ENCODE data around the gene DTNBP1. TPM values are rescaled to one million over a fixed set of nuclear protein-coding genes. Genes with fewer than 3 reads are reported as not detected.

Gene DTNBP1
- total and polyA plus RNA-seq, 5 experiments from 2014 or later, result 23.1 to 41.5 (median 32.5) TPM

DNA sequence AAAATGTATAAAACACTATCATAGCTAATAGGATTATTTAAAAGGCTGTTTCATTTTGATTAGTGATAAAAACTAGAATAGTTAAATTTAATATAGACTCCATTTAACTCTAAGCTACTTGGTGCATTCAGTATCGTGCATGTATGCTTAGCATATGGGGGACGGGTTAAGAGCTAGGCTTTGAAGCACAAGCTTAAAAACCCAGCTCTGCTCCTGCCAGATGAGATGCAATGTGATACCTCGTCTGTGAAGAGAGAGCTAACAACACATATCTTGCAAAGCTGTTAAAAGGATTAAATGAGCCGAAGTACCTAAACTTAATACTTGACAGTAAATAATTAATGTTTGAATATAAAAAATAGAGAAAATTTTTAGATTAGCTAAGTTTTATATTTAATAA is 42.2 kb downstream of the DTNBP1 start:
- peaks cover 0 to 25% (median 0%) of the 10 kb centered on the region in 3 donors for H3K36me3 Mint-ChIP-seq
- no peak overlapping the region for H3K4me3 Mint-ChIP-seq
- H3K4me1 Mint-ChIP-seq, result peaks cover 10 to 58% (median 35%) of the 10 kb centered on the region in 4 donors
- POLR2A ChIA-PET, result interaction anchor here (0.7 kb wide), 1 partner anchor 11 kb away, joined by 3 read pairs; no protein-coding TSS in a partner anchor
- H3K27ac Mint-ChIP-seq, result no peak overlapping the region
- DNase-seq (no peak), ATAC-seq (no peak)
- peaks cover 0 to 6% (median 0%) of the 10 kb centered on the region in 9 donors for H3K9me3 Mint-ChIP-seq
- no peaks in the 10 kb centered on the region for H3K27me3 Mint-ChIP-seq

DNA sequence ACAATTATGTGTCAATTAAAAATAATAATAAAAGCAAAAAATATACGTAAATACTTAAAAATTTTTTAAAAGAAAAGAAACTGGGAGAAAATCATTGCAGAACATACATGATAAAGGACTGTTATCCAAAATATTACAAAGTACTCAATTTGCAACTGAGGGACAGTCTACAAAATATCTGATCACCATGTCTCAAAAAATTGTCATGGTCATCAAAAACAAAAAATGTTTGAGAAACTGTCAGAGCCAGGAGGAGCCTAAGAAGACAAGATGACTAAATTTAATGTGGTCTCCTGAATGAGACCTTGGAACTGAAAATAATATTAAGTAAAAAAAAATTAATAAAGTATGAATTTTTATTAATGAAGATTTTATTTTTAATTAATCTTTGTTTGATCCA is 43.5 kb downstream of the DTNBP1 start:
- Mint-ChIP-seq H3K4me1 (peaks cover 9 to 59% (median 35%) of the 10 kb centered on the region in 4 donors), H3K27me3 (no peaks in the 10 kb centered on the region), H3K27ac (no peak overlapping the region), H3K36me3 (peaks cover 3 to 28% (median 7%) of the 10 kb centered on the region in 3 donors), H3K9me3 (peaks cover 0 to 6% (median 0%) of the 10 kb centered on the region in 9 donors), H3K4me3 (no peak overlapping the region)
- no peak for ATAC-seq
- POLR2A ChIA-PET, result no interaction called here
- DNase-seq, result no peak

DNA sequence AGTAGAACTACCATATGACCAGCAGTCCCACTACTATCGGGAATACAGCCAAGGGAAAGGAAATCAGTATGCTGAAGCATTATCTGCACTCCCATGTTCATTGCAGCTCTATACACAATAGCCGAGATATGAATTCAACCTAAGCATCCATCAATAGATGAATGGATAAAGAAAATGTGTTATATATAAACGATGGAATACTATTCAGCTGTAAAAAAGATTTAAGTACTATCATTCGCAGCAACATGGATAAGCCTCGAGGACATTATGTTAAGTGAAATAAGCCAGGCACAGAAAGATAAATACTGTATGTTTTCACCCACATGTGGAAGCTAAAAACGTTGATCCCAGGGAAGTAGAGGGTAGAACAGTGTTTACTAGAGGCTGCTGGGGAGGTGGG is 44.1 kb downstream of the DTNBP1 start:
- peak overlapping the region in 1 of 10 donors; percentile 53 for H3K27ac Mint-ChIP-seq
- ATAC-seq (no peak), DNase-seq (no peak)
- H3K9me3 Mint-ChIP-seq, result peaks cover 0 to 6% (median 0%) of the 10 kb centered on the region in 9 donors
- no peak overlapping the region for H3K4me3 Mint-ChIP-seq
- peaks cover 9 to 34% (median 14%) of the 10 kb centered on the region in 3 donors for H3K36me3 Mint-ChIP-seq
- POLR2A ChIA-PET, result no interaction called here
- H3K27me3 Mint-ChIP-seq, result no peaks in the 10 kb centered on the region
- peaks cover 13 to 60% (median 39%) of the 10 kb centered on the region in 4 donors for H3K4me1 Mint-ChIP-seq

DNA sequence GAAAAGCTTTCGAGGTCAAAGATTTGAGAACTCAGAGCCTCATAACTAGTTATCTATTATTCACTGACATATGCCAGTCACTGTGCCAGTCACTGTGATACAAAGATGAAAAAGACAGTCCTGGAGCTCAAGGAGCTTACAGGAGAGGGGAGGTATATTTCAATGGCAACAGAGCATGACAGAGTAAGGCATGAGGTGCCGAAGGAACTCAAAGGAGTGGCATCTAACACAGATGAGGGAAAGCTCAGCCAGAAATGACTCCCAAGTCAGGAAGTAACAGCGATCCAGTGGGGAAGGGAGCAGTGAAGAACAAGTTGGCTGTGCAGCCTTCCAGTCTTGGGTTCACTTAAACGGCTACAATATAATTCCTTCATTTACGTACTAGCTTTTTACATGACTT is 46.6 kb downstream of the DTNBP1 start:
- Mint-ChIP-seq H3K4me1 (peaks cover 13 to 58% (median 44%) of the 10 kb centered on the region in 4 donors), H3K27ac (no peak overlapping the region), H3K36me3 (peaks cover 14 to 49% (median 28%) of the 10 kb centered on the region in 3 donors), H3K9me3 (peaks cover 0 to 6% (median 0%) of the 10 kb centered on the region in 9 donors), H3K4me3 (no peak overlapping the region), H3K27me3 (no peaks in the 10 kb centered on the region)
- DNase-seq (no peak), ATAC-seq (no peak)
- POLR2A ChIA-PET, result no interaction called here

DNA sequence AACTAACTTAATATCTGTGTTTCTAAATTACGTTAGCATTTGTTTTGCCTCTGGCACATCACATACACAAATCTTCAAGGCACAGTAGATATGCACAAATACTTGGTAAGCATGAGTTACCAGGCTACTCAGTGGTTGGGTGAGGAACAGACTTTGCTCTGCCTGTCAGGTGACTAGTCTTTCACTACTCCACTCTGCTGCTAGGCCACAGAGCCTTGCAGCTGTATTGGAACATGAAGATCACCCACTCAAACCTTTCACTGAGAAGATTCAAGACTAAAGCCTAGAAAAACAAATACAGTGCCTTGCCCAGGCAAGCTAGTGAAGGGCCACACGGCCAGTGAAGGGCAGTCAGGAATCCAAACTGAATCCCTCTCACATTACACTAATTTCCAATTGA is 47.0 kb downstream of the DTNBP1 start:
- Mint-ChIP-seq H3K4me3 (no peak overlapping the region), H3K27ac (no peak overlapping the region), H3K27me3 (no peaks in the 10 kb centered on the region), H3K4me1 (peaks cover 13 to 56% (median 43%) of the 10 kb centered on the region in 4 donors), H3K36me3 (peaks cover 17 to 52% (median 31%) of the 10 kb centered on the region in 3 donors), H3K9me3 (peaks cover 0 to 6% (median 0%) of the 10 kb centered on the region in 9 donors)
- ATAC-seq (no peak), DNase-seq (no peak)
- POLR2A ChIA-PET, result no interaction called here

DNA sequence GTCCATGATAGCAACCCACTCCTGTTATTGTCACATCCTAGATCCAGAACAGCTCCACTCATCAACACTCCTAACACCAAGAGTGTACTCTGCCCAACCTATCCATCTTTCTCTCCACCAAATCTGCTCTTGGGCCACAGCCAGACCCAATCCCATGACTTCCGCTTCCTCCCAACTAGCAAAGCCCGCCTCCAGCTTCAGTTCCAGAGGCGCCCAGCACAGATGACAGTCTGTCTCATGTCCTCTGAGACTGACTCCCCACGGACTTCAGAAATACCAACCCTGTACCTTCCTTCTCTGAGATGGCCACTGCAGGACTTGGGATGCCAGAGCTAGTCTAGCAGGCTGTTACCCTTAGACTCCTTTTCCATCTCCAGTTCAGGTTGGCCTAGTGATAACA is 48.6 kb downstream of the DTNBP1 start:
- peaks cover 0 to 6% (median 0%) of the 10 kb centered on the region in 9 donors for H3K9me3 Mint-ChIP-seq

DNA sequence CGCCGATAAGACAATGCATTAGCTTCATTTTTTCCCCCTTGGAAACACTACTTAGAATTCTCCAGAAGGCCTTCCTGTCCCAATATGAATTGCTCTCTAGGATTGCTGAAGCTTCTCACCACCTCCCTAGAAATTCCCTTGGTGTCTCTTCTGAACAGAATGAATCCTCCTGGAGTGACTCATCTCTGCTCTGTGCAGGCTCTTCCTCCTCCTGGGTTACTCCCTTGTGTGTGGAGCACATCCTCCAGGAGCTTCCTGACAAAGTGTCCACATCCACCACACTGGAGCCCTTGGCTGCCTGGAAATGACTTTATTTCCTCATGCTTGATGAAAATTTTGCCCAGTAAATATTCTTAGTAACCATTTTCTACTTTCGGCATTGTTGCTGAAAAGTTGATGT is 54.4 kb downstream of the DTNBP1 start:
- POLR2A ChIA-PET, result no interaction called here
- Mint-ChIP-seq H3K27ac (no peak overlapping the region), H3K27me3 (no peaks in the 10 kb centered on the region), H3K36me3 (peaks cover 15 to 71% (median 52%) of the 10 kb centered on the region in 3 donors), H3K4me1 (peaks cover 13 to 25% (median 20%) of the 10 kb centered on the region in 4 donors), H3K9me3 (no peaks in the 10 kb centered on the region), H3K4me3 (no peak overlapping the region)
- ATAC-seq (no peak), DNase-seq (no peak)

More for the DNA sequence above, 48.6 kb downstream of the DTNBP1 start:
- H3K27ac Mint-ChIP-seq, result peak overlapping the region in 2 of 10 donors; percentile 64 to 77
- POLR2A ChIA-PET, result no interaction called here
- H3K36me3 Mint-ChIP-seq, result peaks cover 22 to 65% (median 42%) of the 10 kb centered on the region in 3 donors
- no peak overlapping the region for H3K4me3 Mint-ChIP-seq
- H3K4me1 Mint-ChIP-seq, result peaks cover 16 to 55% (median 41%) of the 10 kb centered on the region in 4 donors
- no peak for DNase-seq
- ATAC-seq, result no peak
- H3K27me3 Mint-ChIP-seq, result no peaks in the 10 kb centered on the region

DNA sequence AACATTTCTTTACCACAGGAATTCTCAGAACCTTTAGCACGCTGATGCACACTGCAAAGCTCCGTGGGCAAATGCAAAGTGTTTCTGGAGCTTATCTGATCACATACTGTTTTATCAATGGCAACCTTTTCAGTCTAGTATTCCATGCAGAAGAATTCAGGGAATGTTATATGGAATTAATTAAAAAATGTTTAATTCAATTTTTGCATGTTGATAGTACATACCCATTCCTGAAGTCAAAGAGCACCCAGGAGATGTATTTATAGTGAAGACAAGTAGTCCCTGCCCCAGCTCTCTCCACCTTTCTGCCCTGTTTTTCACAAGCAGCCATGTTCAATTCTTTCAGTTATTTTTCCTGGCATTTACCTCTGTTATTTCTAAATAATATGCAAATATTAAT is 55.2 kb downstream of the DTNBP1 start:
- H3K27ac Mint-ChIP-seq, result no peak overlapping the region
- no peak overlapping the region for H3K4me3 Mint-ChIP-seq
- peaks cover 11 to 24% (median 19%) of the 10 kb centered on the region in 4 donors for H3K4me1 Mint-ChIP-seq
- H3K36me3 Mint-ChIP-seq, result peaks cover 15 to 69% (median 52%) of the 10 kb centered on the region in 3 donors
- H3K27me3 Mint-ChIP-seq, result no peaks in the 10 kb centered on the region
- POLR2A ChIA-PET, result no interaction called here
- no peaks in the 10 kb centered on the region for H3K9me3 Mint-ChIP-seq
- ATAC-seq (no peak), DNase-seq (no peak)

DNA sequence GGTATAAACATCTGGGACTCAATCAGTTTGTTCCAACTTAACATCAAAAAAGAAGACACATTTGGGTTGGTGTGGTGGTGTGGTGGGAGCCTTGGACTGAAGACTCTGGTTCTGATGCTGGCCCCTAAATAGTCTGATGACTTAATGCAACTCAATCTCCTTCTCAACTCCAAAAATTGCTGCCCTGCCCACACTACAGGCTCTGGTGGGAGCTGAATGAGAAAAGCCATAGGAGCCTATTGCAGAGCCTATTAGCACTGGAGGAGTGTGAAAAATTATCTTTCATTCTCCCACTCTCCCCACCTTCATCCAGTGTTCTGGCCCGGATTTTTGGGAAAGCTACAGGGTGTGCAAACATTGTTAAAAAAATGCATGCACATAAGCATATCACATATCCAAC is 56.5 kb downstream of the DTNBP1 start:
- peaks cover 12 to 69% (median 48%) of the 10 kb centered on the region in 3 donors for H3K36me3 Mint-ChIP-seq
- no peaks in the 10 kb centered on the region for H3K27me3 Mint-ChIP-seq
- ATAC-seq (no peak), DNase-seq (no peak)
- no peak overlapping the region for H3K4me3 Mint-ChIP-seq
- POLR2A ChIA-PET, result interaction anchor here (0.7 kb wide), 1 partner anchor 42 kb away, joined by 3 read pairs; no protein-coding TSS in a partner anchor
- peaks cover 10 to 18% (median 15%) of the 10 kb centered on the region in 4 donors for H3K4me1 Mint-ChIP-seq
- H3K27ac Mint-ChIP-seq, result peak overlapping the region in 1 of 10 donors; percentile 62
- no peaks in the 10 kb centered on the region for H3K9me3 Mint-ChIP-seq

DNA sequence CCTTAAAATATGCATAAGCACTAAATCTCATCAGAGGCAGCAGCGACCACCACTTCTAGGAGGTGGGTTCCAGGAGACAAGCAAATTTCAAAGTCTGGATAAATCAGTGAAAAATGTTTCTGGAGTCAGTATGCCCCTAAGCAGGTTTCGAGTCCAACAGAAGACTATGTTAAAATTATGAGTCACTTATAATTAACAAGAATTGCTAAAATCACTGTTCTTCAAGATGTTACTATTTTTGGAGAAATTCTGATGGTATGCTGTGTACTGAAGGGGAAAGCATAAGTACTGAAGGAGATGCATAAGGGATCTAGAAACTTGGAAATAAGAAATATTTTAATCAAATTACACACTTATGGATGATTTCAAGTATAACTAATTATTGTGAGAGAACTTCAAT is 58.0 kb downstream of the DTNBP1 start:
- H3K9me3 Mint-ChIP-seq, result no peaks in the 10 kb centered on the region
- no peak overlapping the region for H3K4me3 Mint-ChIP-seq
- no peak for DNase-seq
- ATAC-seq, result no peak
- POLR2A ChIA-PET, result no interaction called here
- H3K4me1 Mint-ChIP-seq, result peaks cover 16 to 25% (median 22%) of the 10 kb centered on the region in 4 donors
- H3K27ac Mint-ChIP-seq, result no peak overlapping the region
- H3K27me3 Mint-ChIP-seq, result no peaks in the 10 kb centered on the region
- H3K36me3 Mint-ChIP-seq, result peaks cover 14 to 64% (median 44%) of the 10 kb centered on the region in 3 donors

DNA sequence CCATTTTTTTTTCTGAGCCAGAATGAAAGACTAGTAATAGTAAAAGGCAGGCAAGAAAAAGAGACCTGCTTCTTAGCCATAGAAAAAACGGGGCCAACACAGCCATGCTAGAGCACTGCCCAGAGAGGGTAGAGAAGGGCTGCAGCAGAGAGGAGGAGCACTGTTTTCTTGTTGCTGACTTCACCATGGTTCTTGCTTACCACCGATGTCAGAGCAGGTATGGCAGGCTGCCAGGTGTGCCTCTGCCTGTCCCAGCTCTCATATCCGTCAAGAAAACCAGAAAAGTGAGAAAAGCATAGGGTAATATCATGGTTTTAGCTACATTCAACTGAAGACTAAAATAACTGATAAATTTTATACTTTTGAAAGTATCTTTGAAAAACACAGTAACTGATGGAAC is 60.7 kb downstream of the DTNBP1 start:
- no peaks in the 10 kb centered on the region for H3K9me3 Mint-ChIP-seq
- ATAC-seq, result peak; percentile 57 to 62
- H3K4me1 Mint-ChIP-seq, result peaks cover 12 to 33% (median 25%) of the 10 kb centered on the region in 4 donors
- H3K27ac Mint-ChIP-seq, result peak overlapping the region in 5 of 10 donors; percentile 19 to 65 (median 37)
- H3K4me3 Mint-ChIP-seq, result no peak overlapping the region
- peak in 9 of 10 donors; percentile 9 to 71 (median 24) for DNase-seq
- H3K36me3 Mint-ChIP-seq, result peaks cover 11 to 48% (median 31%) of the 10 kb centered on the region in 3 donors
- no peaks in the 10 kb centered on the region for H3K27me3 Mint-ChIP-seq
- POLR2A ChIA-PET, result no interaction called here

DNA sequence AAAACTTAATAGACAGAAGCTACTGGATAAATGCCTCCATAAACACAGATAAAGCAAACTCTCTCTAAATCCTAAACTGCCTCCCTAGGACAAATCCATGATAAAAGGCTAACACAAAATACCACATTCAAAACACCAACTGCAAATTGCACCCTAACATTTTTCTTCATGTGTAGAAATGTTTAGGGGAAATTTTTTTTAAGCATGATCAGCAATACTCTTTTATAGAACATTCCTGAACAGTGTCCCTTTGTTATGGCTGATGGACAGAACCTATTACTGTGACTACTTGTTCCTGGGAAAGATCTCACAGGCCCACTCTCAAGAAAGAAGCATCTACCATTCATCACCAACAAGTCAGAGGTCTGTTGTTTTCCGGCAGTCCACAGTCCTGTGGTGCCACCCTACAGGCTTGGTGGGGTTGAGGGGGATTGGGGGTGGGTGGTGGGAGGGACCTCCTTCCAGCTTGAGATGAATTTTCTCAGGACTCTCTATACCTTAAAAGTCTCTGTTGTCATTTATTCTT is 64.5 kb downstream of the DTNBP1 start:
- Mint-ChIP-seq H3K27me3 (no peaks in the 10 kb centered on the region), H3K36me3 (peaks cover 7 to 23% (median 13%) of the 10 kb centered on the region in 3 donors), H3K4me1 (peaks cover 24 to 57% (median 41%) of the 10 kb centered on the region in 4 donors), H3K4me3 (no peak overlapping the region), H3K9me3 (no peaks in the 10 kb centered on the region), H3K27ac (no peak overlapping the region)
- ATAC-seq (no peak), DNase-seq (no peak)
- POLR2A ChIA-PET, result no interaction called here

DNA sequence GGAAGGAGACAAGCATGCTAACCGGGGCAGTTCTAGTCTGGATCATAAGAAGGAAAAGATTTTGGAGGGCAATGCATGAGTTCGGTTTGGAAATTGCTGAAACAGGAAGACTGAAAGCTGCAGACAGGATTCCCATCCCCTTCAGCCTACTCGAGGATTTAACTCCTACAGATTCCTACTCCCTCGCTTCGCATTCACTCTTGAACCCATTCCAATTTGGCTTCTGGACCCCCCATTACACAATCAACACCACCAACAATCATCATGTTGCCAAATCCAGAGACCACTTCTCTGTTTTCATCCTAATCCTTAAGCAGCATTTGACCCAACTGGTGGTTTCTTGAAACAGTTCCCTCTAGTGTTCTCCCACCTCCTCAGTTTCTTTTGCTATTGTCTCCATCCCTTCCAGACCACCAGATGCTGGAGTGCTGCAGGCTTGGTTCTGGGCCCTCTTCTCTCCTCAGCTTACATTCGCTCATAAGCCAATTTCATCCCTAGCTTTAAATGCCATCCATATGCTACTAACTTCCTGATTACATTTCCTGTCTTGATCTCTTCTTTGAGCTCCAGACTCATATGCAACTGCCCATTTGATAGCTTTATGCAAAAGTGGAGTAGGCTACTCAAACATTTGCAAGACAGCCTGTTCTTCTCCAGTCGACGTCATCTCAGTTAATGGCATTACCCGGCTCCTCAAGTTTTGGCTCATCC is 66.5 kb downstream of the DTNBP1 start:
- H3K9me3 Mint-ChIP-seq, result no peaks in the 10 kb centered on the region
- no peak for DNase-seq
- ATAC-seq, result no peak
- peaks cover 27 to 63% (median 51%) of the 10 kb centered on the region in 4 donors for H3K4me1 Mint-ChIP-seq
- H3K27ac Mint-ChIP-seq, result peak overlapping the region in 3 of 10 donors; percentile 10 to 26 (median 11)
- H3K27me3 Mint-ChIP-seq, result no peaks in the 10 kb centered on the region
- POLR2A ChIA-PET, result no interaction called here
- H3K36me3 Mint-ChIP-seq, result peaks cover 7 to 12% (median 10%) of the 10 kb centered on the region in 3 donors
- H3K4me3 Mint-ChIP-seq, result no peak overlapping the region
